H9 (cell line): ENCODE results near the gene NOXA1. TPM values are rescaled to one million over a fixed set of nuclear protein-coding genes. Genes with fewer than 3 reads are reported as not detected.

Experiments
- DNase-seq: peaks from one replicate; pipeline ENCODE4 v3.0.0-alpha.2; 2017
- H2AFZ ChIP-seq: one replicate; pipeline ENCODE4 v1.6.1; 2013; ENCODE audit warnings: mild to moderate bottlenecking, low read length, control low read depth, moderate library complexity
- H2AK5ac ChIP-seq: 2 replicates; pipeline ENCODE4 v1.6.1; 2013; ENCODE audit warnings: low read length, control low read depth, mixed read lengths; ENCODE audit not compliant: insufficient read length
- H2BK120ac ChIP-seq: one replicate; pipeline ENCODE4 v1.6.1; 2013; ENCODE audit warnings: low read depth, mild to moderate bottlenecking, low read length, control low read depth, inconsistent platforms; ENCODE audit not compliant: poor library complexity, severe bottlenecking
- H2BK12ac ChIP-seq: 2 replicates; pipeline ENCODE4 v1.6.1; 2013; ENCODE audit warnings: low read length, control low read depth, mixed read lengths, low read depth; ENCODE audit not compliant: insufficient read length
- H2BK15ac ChIP-seq: 2 replicates; pipeline ENCODE4 v1.6.1; 2013; ENCODE audit warnings: low read depth, low read length, control low read depth
- H2BK20ac ChIP-seq: one replicate; pipeline ENCODE4 v1.6.1; 2013; ENCODE audit warnings: low read depth, mild to moderate bottlenecking, low read length, control low read depth, inconsistent platforms; ENCODE audit not compliant: poor library complexity, severe bottlenecking
- H2BK5ac ChIP-seq: 2 replicates; pipeline ENCODE4 v1.6.1; 2013; ENCODE audit warnings: low read length, control low read depth, mixed read lengths; ENCODE audit not compliant: insufficient read length
- H3K14ac ChIP-seq: 2 replicates; pipeline ENCODE4 v1.6.1; 2013; ENCODE audit warnings: low read length, control low read depth; ENCODE audit not compliant: insufficient read depth
- H3K18ac ChIP-seq: 2 replicates; pipeline ENCODE4 v1.6.1; 2013; ENCODE audit warnings: low read depth, mild to moderate bottlenecking, mixed read lengths, low read length, control low read depth; ENCODE audit not compliant: insufficient read length
- H3K23ac ChIP-seq: 2 replicates; pipeline ENCODE4 v1.6.1; 2013; ENCODE audit warnings: low read length, control low read depth, mixed read lengths, low read depth; ENCODE audit not compliant: insufficient read length
- H3K23me2 ChIP-seq: 2 replicates; pipeline ENCODE4 v1.6.1; 2013; ENCODE audit warnings: low read depth, mild to moderate bottlenecking, mixed read lengths, low read length, control low read depth; ENCODE audit not compliant: insufficient read length, poor library complexity, severe bottlenecking
- H3K27ac ChIP-seq: 2 replicates; pipeline ENCODE4 v1.5.1; 2013; ENCODE audit warnings: low read length, control low read depth, mixed read lengths, low read depth; ENCODE audit not compliant: insufficient read length
- H3K27me3 ChIP-seq: 2 replicates; pipeline ENCODE4 v1.6.1; 2013; ENCODE audit warnings: low read length, control low read depth, inconsistent platforms; ENCODE audit not compliant: insufficient read depth
- H3K4ac ChIP-seq: 2 replicates; pipeline ENCODE4 v1.6.1; 2013; ENCODE audit warnings: low read depth, mild to moderate bottlenecking, control low read depth, inconsistent platforms, low read length, moderate library complexity
- H3K4me1 ChIP-seq: 2 replicates; pipeline ENCODE4 v1.6.1; 2013; ENCODE audit warnings: low read length, control low read depth, inconsistent platforms; ENCODE audit not compliant: insufficient read depth
- H3K4me2 ChIP-seq: 2 replicates; pipeline ENCODE4 v1.6.1; 2013; ENCODE audit warnings: low read length, control low read depth, mixed read lengths; ENCODE audit not compliant: insufficient read length, insufficient read depth
- H3K56ac ChIP-seq: 2 replicates; pipeline ENCODE4 v1.6.1; 2013; ENCODE audit warnings: low read depth, mild to moderate bottlenecking, mixed read lengths, low read length, control low read depth; ENCODE audit not compliant: insufficient read length
- H3K79me1 ChIP-seq: 2 replicates; pipeline ENCODE4 v1.6.1; 2013; ENCODE audit warnings: low read depth, mild to moderate bottlenecking, moderate library complexity, low read length, control low read depth, inconsistent platforms; ENCODE audit not compliant: insufficient read depth, poor library complexity, severe bottlenecking
- H3K79me2 ChIP-seq: 2 replicates; pipeline ENCODE4 v1.6.1; 2013; ENCODE audit warnings: low read length, control low read depth, inconsistent platforms; ENCODE audit not compliant: insufficient read depth
- H3K9ac ChIP-seq: 2 replicates; pipeline ENCODE4 v1.6.1; 2013; ENCODE audit warnings: low read length, control low read depth, mixed read lengths; ENCODE audit not compliant: insufficient read length; ENCODE audit errors: extremely low read depth
- H3K9me3 ChIP-seq: one replicate; pipeline ENCODE4 v1.6.1; 2013; ENCODE audit warnings: low read depth, low read length, inconsistent platforms; ENCODE audit not compliant: control insufficient read depth
- H3T11ph ChIP-seq: one replicate; pipeline ENCODE4 v1.6.1; 2013; ENCODE audit warnings: mild to moderate bottlenecking, low read length, control low read depth, inconsistent platforms
- H4K20me1 ChIP-seq: one replicate; pipeline ENCODE4 v1.6.1; 2013; ENCODE audit not compliant: control insufficient read depth, insufficient read length, insufficient read depth
- H4K5ac ChIP-seq: 2 replicates; pipeline ENCODE4 v1.6.1; 2013; ENCODE audit warnings: low read depth, mild to moderate bottlenecking, mixed read lengths, low read length, control low read depth; ENCODE audit not compliant: insufficient read length
- H4K8ac ChIP-seq: replicated peaks from 2 replicates; pipeline ENCODE4 v1.6.1; 2013; ENCODE audit warnings: low read length, control low read depth, mixed read lengths, low read depth; ENCODE audit not compliant: insufficient read length
- H4K91ac ChIP-seq: 2 replicates; pipeline ENCODE4 v1.6.1; 2013; ENCODE audit warnings: low read depth, mild to moderate bottlenecking, moderate library complexity, mixed read lengths, low read length, control low read depth; ENCODE audit not compliant: insufficient read length
- H3K27ac Mint-ChIP-seq, 3 experiments: 2 replicates in 2 of 3; 3 replicates in 1 of 3; pipeline ENCODE4 v1.8.0; 2020 to 2021; ENCODE audit warnings: mixed read lengths in 3 of 3, mild to moderate bottlenecking in 1 of 3, moderate library complexity in 1 of 3
- H3K27me3 Mint-ChIP-seq: 2 replicates; pipeline ENCODE4 v1.8.0; 2021; ENCODE audit warnings: low read depth, mild to moderate bottlenecking, moderate library complexity, mixed read lengths
- H3K36me3 Mint-ChIP-seq, 3 experiments: 2 replicates in 2 of 3; 3 replicates in 1 of 3; pipeline ENCODE4 v1.8.0; 2020 to 2021; ENCODE audit warnings: low read depth in 3 of 3, mixed read lengths in 3 of 3; ENCODE audit not compliant: insufficient read depth in 1 of 3
- H3K4me1 Mint-ChIP-seq, 2 experiments: 2 replicates each; pipeline ENCODE4 v1.8.0; 2020; ENCODE audit warnings: mixed read lengths in 2 of 2
- H3K4me3 Mint-ChIP-seq, 2 experiments: 2 replicates in 1 of 2; 3 replicates in 1 of 2; pipeline ENCODE4 v1.8.0; 2020 to 2021; ENCODE audit warnings: mild to moderate bottlenecking in 2 of 2, mixed read lengths in 2 of 2, moderate library complexity in 1 of 2
- H3K9me3 Mint-ChIP-seq, 2 experiments: 2 replicates in 1 of 2; 3 replicates in 1 of 2; pipeline ENCODE4 v1.8.0; 2020; ENCODE audit warnings: mild to moderate bottlenecking in 2 of 2, mixed read lengths in 2 of 2, moderate library complexity in 1 of 2
- CTCF ChIP-seq: fragments of 200-600 bp; sonication (generic); conservative IDR thresholded peaks from 3 replicates; pipeline ENCODE4 v1.8.0; 2021; ENCODE audit warnings: antibody characterized with exemption, mild to moderate bottlenecking
- WGBS: extraction: QIAGEN DNeasy Blood & Tissue Kit; methylation state at CpG from one replicate; pipeline ENCODE4 v1.1.7; 2013; ENCODE audit warnings: missing lambda C conversion rate, low lambda C conversion rate, mixed read lengths; ENCODE audit not compliant: insufficient read length; ENCODE audit errors: extremely low coverage; 5-methylcytosine and 5-hydroxymethylcytosine counted together
- total RNA-seq: library from RNA; stranded (reverse); gene quantifications from 2 replicates; pipeline ENCODE4 v1.2.1, GENCODE V29; 2021

NOXA1 gene
- total RNA-seq, 1 experiment from 2014 or later, result 2.0 TPM

- Histone ChIP-seq H2BK15ac (no peak overlapping the region), H3K4ac (no peak overlapping the region), H3K79me2 (no peaks in the 10 kb centered on the region), H2BK20ac (no peak overlapping the region), H4K20me1 (no peaks in the 10 kb centered on the region), H2AFZ (no peak overlapping the region), H2BK120ac (no peak overlapping the region), H4K91ac (no peak overlapping the region), H3K14ac (no peak overlapping the region; the same call in 1 of the 2 replicates), H3T11ph (no peak overlapping the region), H3K27ac (no peak overlapping the region), H3K4me2 (no peak overlapping the region), H4K5ac (no peak overlapping the region), H2BK12ac (no peak overlapping the region), H3K56ac (no peak overlapping the region), H3K4me1 (no peaks in the 10 kb centered on the region), H3K23ac (no peak overlapping the region), H2AK5ac (no peak overlapping the region), H3K23me2 (no peaks in the 10 kb centered on the region), H4K8ac (no peak overlapping the region), H3K79me1 (no peaks in the 10 kb centered on the region), H3K18ac (no peak overlapping the region), H3K9ac (no peak overlapping the region), H3K27me3 (no peaks in the 10 kb centered on the region), H3K9me3 (no peaks in the 10 kb centered on the region), H2BK5ac (no peak overlapping the region)
- H3K4me3 Mint-ChIP-seq, result no peak overlapping the region
- no peaks in the 10 kb centered on the region for H3K27me3 Mint-ChIP-seq
- H3K9me3 Mint-ChIP-seq, result no peaks in the 10 kb centered on the region
- no CpG with 5 or more reads among the region's 22 CpGs for WGBS
- no peak for DNase-seq
- H3K27ac Mint-ChIP-seq, result no peak overlapping the region
- H3K4me1 Mint-ChIP-seq, result no peaks in the 10 kb centered on the region
- no peak for TF ChIP-seq CTCF
- peaks cover 0 to 7% (median 3%) of the 10 kb centered on the region in 3 experiments; a peak in 4 of 7 replicates for H3K36me3 Mint-ChIP-seq
Observed at GRCh38 chr9:137391411-137391754, 31.8 kb upstream of the NOXA1 start.
